GM18499 (cell line): ENCODE measurements around the gene NDUFB10.
"Not testable (repeated sequence)": the region's sequence is repeated elsewhere in the genome, so short reads cannot be mapped to it uniquely, and the experiment has no call there.

Source experiments
- ATAC-seq: cut with Tn5 transposase; IDR thresholded peaks from one replicate; pipeline ENCODE4 v1.9.1; 2021; ENCODE audit warnings: moderate number of reproducible peaks; ENCODE audit not compliant: insufficient read depth, unreplicated experiment

NDUFB10 gene

GRCh38 chr16:1923299-1924034, 35.9 kb upstream of the NDUFB10 start:
- no peak for ATAC-seq

- no peak for ATAC-seq
Observed at GRCh38 chr16:1924095-1924494, 35.2 kb upstream of the NDUFB10 start.

- ATAC-seq, result no peak
Observed at GRCh38 chr16:1926271-1926670, 33.1 kb upstream of the NDUFB10 start.

- no peak for ATAC-seq
Observed at GRCh38 chr16:1929105-1929504, 30.2 kb upstream of the NDUFB10 start.

GRCh38 chr16:1929578-1930337, 29.6 kb upstream of the NDUFB10 start:
- no peak for ATAC-seq

- no peak for ATAC-seq
Observed at GRCh38 chr16:1930338-1930720, 29.0 kb upstream of the NDUFB10 start.

- ATAC-seq, result no peak
Observed at GRCh38 chr16:1932050-1933028, 27.0 kb upstream of the NDUFB10 start.

GRCh38 chr16:1933097-1933661, 26.2 kb upstream of the NDUFB10 start:
- ATAC-seq, result no peak

- ATAC-seq, result no peak
Observed at GRCh38 chr16:1936945-1937479, 22.3 kb upstream of the NDUFB10 start.

GRCh38 chr16:1938316-1938715, 21.0 kb upstream of the NDUFB10 start:
- no peak for ATAC-seq

- ATAC-seq, result no peak
Observed at GRCh38 chr16:1938910-1939309, 20.4 kb upstream of the NDUFB10 start.

- not testable (repeated sequence) for ATAC-seq
Observed at GRCh38 chr16:1939833-1940232, 19.5 kb upstream of the NDUFB10 start.

GRCh38 chr16:1940273-1941161, 18.8 kb upstream of the NDUFB10 start:
- no peak for ATAC-seq

GRCh38 chr16:1941162-1942046, 17.9 kb upstream of the NDUFB10 start:
- ATAC-seq, result no peak

- no peak for ATAC-seq
Observed at GRCh38 chr16:1942047-1942809, 17.1 kb upstream of the NDUFB10 start.

GRCh38 chr16:1942810-1943726, 16.3 kb upstream of the NDUFB10 start, which contains the start of gene MSRB1:
MSRB1 (minus strand) TSS chr16:1943199; CDS start chr16:1943156, 43 bp downstream.
- no peak for ATAC-seq
